Medulla oblongata (tissue), 1 donor: ENCODE data around the gene PPP2R2D.
"Not testable (repeated sequence)": the region's sequence is repeated elsewhere in the genome, so short reads cannot be mapped to it uniquely, and the experiment has no call there.

ENCODE experiments used
- DNase-seq: peaks from one replicate; pipeline ENCODE4 v3.0.0-alpha.2; 2015; ENCODE audit errors: extremely low spot score

PPP2R2D gene

DNA sequence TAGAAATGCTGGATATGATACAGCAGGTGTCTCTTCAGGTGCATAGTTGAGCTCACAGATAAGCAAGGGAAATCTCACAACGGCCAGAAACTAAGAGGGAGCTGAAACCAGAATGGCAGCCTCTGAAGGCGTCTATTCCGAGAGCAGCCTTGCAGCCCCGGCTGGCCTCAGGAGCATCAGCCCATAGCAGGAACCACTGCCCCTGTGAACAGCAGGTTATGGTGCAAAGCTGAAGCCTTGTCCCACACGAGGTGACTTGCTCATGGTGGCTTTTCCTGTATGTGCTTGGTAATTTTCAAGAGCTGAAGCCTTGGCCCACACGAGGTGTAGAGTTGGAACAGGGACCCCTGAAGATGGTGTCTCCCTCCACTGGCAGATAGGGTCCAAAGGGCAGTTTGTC lies 47.7 kb downstream of the PPP2R2D start:
- no peak for DNase-seq

DNA sequence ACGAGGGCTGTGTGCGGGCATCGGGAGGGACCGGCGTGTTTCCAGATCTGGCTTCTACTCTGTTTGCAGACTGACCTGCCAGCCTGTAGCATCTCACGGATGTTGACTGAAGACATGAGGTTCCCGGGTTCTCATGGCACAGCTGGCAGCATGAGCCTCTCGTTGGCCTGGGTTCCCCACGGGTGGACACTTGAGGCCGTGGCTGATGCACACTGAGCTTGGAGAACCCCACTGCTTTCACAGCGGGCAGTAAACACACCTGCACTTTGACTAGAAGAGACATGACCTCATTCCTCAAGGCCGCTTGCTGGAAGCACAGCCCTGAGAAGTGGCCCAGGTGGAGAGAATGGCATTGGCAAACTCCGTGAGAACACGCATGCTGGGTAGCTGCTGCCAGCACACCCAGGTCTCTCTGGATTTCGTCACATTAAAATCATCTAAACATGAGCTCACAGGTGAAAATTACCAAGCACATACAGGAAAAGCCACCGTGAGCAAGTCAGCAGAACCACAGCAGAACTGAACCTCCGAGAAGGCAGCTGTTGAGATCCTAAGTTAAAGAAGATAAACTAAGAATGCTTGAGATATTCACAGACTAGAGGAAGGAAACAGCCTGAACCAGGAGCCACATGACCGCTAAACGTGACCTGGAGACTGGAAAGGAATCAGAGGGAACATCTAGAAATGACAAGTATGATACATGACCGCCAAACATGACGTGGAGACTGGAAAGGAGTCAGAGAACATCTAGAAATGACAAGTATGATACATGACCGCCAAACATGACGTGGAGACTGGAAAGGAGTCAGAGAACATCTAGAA lies 48.4 kb downstream of the PPP2R2D start:
- DNase-seq = no peak

DNA sequence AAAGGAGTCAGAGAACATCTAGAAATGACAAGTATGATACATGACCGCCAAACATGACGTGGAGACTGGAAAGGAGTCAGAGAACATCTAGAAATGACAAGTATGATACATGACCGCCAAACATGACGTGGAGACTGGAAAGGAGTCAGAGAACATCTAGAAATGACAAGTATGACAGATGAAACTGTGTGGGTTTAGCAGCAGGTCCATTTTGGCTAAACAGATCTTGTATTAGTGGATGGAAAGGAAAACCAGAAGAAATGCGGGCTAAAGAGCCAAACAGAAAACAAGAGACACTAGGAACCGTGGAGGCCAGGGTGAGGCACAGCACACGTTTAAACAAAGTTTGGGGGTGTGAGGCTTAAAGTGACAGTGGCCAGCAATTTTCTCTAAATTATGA lies 49.1 kb downstream of the PPP2R2D start:
- not testable (repeated sequence) for DNase-seq

DNA sequence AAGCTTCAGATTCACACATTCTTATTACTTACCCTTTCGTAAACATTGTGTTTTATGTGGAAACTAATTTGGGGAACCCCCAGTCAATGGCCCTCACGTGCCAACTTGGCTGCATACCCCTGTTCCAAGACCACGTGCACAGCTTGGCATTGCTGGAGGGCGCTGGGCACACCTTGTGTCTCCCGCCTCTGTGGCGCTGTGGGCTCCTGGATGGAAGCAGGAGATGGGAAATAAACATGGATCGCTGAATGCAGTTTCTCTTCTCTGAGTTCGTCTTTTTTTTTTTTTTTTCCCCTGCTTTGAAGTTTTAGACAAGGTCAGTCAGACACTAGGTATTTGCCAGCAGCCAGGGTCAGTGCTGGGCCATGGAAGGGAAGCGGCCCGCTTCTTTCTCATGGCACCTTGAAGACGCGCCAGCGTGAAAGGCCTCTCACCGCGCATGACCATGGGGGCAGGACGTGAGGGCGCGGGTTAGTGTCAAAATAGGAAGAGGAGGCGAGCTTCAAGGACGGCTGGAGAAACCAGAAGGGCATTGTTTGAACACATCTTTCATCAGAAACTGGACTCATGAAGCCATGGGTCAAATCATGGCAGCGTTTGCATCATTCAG lies 53.7 kb downstream of the PPP2R2D start:
- no peak for DNase-seq

DNA sequence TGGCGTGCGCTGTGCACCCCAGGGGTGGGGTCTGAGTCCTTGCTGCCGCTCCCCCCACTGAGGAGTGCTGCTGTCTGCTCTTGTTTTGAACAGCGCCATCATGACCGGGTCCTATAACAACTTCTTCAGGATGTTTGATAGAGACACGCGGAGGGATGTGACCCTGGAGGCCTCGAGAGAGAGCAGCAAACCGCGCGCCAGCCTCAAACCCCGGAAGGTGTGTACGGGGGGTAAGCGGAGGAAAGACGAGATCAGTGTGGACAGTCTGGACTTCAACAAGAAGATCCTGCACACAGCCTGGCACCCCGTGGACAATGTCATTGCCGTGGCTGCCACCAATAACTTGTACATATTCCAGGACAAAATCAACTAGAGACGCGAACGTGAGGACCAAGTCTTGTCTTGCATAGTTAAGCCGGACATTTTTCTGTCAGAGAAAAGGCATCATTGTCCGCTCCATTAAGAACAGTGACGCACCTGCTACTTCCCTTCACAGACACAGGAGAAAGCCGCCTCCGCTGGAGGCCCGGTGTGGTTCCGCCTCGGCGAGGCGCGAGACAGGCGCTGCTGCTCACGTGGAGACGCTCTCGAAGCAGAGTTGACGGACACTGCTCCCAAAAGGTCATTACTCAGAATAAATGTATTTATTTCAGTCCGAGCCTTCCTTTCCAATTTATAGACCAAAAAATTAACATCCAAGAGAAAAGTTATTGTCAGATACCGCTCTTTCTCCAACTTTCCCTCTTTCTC lies 55.0 kb downstream of the PPP2R2D start:
- DNase-seq = no peak

DNA sequence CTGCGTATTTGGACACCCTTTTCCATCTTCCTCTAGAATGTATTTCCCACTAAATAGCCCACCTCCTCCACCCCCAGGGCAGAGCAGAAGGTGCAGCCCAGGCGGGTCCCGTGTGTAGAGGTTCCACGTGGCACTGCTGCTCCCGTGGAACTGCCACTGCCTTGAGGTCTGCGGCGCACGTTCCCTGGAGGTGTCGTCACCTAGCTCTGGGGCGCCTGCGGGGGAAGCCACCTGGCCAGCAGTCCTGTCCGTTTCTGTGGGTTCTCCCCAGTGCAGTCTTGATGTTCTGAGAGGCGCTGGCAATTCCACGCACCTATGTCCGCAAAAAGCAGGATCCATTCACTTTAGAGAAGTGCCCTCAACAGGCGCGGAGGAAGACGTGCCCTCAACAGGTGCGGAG lies 59.0 kb downstream of the PPP2R2D start:
- no peak for DNase-seq

DNA sequence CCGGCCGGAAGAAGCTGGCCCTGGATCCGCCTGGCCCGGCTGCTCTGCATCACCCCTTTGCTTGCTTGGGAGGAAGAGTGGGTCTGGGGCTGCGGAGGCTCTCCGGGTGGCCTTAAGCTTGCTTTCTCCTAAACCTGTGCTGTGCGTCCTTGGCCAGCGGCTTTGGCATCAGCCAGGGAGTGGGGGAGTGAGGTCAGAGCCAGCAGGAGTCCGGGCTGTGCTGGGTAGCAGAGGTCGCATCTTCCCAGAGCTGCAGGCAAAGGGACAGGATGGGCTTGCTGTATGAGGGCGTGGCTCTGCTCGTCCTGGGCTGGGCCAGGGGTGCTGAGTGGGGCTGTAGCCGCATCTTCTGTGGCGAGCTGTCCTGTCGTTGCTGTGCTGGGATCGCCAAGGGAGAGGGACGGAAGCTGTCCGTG lies 59.8 kb downstream of the PPP2R2D start:
- DNase-seq = no peak

DNA sequence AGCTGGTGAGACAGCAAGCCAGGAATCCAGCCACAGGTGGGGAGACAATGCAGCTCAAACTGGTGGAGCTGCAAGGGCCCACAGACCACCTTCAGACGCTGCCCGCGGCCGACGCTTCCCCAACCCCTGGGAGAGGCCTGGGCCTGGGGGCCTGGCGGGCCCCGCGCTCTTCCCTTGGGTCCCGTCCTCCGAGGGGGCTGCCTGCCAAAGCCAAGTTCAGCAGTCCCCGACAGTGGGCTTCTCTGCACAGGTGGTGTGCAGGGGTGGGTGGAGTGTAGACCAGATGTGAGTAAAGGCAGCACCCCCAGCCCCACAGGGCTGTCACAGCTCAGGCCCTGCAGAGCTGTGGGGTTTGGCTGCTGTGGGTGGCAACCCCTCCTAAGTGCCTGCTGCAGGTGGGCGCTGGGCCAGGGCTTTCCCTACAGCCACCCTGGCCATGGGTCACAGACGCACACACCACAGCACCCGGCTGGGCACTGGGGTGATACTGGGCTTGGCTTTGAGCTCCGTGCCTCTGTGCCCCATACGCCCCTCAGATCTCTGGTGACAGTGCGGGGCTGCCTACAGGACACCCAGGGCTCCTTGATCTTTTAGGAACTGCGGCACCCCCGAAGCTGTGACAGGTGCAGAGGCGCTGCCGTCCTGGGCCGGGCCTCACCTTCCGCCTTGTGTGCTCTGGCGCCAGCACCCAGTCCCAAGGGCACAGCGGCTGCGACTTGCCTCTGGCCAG lies 60.4 kb downstream of the PPP2R2D start:
- DNase-seq = no peak

DNA sequence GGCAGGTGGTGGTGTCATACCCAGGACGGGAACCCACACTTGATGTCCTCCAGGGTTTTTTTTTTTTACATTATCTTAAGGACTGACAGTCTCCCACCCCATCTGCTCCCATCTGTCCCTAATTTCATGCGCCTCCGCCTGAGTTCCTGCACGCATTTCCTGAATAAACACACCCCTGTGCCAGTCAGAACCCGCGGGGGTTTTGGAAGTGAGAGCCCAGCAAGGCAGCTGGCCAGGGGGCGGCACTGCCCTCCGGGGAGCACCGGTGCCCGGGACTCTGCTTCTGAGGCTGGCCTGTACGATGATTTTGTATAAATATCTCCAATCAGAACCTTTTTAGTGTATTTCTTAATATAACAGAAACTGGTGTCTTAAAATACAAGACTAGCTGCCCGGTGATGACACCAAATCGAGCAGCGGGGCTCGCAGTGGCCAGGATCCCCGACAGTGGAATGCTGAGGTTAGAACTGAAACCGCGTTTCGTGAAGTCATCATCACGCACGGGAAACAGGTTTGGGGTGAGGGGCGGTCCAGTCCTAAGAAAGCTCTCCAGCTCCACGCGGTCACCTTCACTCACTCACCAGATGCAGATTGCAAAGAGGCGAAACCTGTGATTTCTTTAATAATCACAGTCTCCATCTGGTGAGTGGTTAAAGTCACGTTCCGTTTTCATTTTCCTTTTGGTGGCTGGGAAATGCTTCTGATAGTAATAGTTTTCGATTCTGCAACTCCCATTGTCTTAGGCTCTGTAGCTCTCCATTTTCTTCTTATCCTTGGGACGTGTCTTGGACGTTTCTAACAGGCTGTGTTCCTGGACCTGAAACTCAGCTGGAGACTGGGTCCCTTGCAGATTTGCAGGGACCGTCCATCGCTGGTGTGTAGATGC lies 61.2 kb downstream of the PPP2R2D start:
- peak; percentile 26 for DNase-seq

DNA sequence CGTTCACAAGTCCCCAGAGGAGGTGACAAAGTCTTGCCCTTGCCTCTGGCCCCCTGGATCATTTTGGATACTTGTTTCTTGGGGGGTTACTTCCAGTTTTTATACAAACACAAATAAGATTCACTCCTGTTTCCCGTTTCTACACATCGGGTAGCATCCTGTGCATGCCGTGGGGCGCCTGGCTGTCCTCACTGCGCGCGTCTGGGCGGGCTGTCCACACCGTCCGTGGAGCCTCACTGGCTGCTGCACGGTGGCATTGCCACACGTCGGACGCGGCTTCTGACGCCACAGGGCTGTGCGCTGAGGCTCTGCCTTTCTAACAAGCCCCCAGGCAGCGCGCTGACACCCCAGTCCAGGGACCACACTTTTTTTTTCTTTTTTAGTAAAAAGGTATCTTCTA lies 62.5 kb downstream of the PPP2R2D start:
- DNase-seq = no peak

DNA sequence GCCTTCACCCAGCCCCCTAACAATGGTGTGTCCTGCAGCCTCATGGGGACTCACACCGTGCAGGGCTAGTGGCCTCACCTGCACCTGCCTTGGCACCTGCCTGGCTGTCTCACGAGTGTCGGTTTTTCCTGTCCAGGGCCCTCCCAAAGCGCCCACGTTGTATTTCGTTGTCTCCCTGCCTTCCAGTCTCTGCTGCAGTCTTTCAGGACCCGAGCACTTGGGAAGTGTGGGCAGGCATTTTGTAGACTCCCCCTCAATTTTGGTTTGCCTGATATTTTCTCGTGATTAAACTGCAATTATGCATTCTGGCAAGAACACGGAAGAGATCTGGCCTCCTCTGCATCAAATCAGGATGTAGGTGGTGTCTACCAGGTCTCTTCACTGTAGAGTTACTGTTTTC lies 63.0 kb downstream of the PPP2R2D start:
- DNase-seq = no peak

DNA sequence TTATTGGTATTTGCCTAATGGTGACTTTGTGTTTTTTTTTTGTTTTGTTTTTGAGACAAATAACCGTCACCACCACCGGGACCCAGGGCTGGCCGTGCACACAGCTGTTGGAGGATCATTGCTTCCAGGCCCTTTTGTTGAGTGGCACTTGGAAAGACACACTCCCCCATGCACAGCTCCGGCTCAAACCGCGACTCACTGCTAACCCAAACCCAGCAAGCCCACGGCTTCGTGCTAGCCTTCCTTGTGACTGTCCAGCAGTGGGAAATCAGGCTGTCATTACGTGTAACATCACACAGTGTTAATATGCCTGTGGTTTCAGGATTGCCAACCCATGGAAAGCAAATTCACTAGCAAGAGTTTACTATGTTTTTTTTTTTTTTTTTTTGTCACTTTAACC lies 63.5 kb downstream of the PPP2R2D start:
- DNase-seq = no peak

DNA sequence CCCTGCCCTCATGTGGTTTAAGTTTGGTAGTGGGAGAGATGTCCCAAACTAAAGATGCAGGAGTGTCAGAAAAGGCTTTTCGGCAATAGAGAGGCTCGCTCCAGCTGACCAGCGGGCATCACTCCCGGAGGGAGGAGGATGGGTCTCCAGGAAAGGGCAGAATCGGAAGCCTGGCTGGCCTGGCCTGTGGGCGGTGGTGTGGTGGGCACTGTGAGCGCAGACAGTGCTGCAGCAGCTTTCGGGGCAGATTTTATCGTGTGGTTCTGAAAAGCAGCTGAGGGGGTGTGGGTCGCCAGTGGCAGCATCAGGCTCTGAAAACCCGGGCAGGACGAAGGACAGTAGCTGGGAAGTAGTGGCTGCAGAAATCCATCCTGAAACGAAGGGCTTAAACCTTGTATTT lies 68.1 kb downstream of the PPP2R2D start:
- DNase-seq = no peak

DNA sequence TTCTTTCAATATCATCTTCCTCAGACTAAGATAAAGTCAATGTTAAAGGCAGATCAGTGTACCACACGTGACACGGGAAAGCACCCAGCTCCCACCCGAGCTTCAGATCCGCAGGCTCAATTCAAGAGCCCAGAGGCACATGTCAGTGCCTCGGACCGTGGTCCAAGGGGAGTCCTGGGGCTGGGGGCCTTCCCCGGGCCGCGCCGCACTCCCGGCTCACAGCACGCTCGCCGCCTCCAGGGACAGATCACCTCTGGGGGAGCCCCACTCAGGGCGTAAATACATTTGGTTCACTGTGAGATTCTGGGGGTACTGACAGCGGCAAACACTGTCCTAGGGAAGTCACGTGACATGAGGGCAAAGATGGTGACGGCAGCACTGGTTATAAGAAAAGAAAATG lies 70.1 kb downstream of the PPP2R2D start:
- DNase-seq = no peak

DNA sequence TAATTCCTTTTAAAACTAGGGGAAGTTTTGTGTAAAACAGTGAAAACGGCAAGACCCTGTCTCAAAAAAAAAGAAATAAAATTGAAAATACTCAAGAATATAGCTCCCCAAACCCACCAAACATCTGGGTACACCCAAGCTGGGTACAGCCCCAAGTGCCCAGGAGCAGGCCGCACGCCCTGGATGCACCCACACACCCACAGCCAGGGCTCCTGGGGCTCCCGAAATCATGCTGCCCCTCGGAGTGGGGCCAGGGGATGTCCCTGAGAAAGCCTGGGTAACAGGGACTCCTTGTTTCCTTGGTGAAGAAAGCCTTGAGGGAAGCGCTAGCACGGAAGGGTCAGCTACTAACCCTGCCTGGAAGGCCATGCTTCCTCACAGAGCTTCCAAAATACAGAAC lies 70.8 kb downstream of the PPP2R2D start:
- DNase-seq = no peak

DNA sequence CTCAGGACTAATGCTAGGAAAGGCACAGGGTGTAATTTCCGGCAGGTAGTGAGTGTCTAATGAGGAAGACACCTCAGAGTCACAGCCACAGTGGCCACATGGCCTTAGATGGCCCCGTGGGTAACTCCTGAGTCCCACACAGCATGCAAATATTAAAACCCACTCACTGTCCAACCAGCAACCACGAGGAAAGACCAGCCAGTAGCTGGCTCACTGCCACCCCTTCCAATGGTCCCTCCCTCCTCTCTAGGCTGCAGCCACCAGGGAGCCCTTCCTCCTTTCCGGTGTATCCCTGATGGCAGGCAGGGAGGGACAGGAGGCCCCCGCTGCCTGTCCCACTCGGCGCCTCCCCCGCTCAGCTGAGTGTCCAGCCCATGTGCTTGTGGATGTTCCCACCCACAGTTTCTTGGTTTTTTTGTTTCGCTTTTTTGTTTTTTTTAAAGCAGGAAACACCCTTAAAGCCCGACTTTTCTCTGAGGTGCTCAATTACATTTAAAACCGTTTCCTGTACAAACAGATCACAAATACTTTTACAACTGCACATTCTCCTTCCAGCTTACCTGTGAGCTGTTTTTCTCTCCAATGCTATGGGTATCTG lies 71.8 kb downstream of the PPP2R2D start:
- DNase-seq = peak; percentile 44

DNA sequence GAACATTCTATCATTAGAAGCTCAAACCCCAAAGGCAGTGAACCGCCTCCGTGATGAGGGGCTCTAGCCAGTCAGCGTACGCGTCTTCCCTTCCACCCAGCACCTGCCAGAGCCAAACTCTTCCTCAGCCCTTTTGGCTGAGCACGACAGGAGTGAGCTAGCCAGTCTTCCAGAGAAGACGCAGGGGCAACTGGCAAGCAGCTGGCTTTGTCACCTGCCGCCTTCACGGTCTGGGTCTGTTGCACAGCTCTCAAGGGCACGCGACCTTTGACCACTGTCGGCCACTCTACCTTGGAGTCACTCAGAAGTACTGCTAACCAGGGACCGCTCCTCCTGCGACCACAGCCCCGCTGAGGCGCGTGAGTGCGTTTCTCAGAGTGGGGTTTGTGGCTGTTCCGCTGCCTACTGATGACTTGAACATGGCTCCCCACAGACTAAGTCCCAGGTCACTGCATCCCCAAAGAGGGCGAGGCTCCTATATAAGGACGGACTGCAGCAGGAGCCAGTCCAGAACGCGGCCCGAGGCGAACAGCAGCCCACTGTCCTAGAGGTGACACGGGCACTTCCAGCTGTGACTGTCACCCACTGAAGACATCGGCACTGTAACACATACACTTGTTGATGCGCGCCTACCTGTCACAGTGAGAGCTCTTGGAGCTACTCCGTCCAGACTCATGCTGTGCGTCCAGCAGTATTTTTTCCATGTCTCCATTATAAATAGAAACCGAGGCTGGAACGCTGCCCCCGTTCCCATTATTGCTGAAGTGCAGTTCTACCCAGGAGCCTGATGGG lies 72.5 kb downstream of the PPP2R2D start:
- DNase-seq = no peak

DNA sequence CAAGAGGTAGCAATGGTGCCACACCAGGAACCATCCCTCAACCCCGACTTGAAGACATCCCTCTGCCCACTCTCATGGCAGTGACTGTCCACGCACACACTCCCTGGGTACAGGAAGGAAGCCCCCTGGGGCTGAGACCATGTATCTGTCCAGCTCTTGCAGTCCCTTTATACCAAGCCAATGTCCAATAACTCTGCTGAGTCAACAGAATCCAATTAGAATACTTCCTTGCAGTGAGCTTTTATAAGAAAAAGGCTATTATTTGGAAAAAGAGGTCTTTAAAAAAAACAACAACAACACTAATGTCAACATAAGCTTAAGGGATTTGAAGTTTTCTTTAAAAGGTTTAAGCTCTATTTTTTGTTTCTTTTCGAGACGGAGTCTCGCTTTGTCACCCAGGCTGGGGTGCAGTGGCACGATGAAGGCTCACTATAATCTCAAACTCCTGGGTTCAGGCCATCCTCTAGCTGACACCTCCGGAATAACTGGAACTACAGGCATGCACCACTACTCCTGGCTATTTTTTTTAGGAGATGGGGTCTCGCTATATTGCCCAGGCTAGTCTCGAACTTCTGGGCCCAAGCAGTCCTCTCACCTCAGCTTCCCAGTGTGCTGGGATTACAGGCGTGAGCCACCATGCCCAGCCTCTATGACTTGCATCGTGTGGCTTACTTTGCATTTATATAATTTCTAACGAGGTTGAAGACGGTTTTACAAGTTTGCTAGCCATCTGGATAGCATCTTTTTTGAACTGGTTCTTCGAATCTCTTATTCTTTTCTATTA lies 73.4 kb downstream of the PPP2R2D start:
- DNase-seq = no peak

DNA sequence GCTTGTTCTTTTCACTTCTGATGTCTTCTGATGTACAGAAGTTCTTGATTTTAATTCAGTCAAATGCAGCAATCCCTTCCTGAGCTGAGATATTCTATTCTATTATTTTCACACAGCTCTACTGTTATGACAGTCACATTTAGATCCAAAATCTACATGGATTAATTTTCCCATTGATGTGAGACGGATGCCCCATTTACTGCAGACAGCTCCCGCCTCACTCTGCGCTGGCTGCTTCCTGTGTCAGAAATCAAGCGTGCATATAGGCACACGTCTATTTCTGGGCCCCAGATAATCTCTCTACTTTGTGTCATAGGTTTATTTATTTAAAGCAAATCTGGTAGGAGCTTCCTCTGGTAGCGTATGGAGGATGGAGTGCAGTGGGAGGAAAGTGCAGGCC lies 74.2 kb downstream of the PPP2R2D start:
- no peak for DNase-seq
